ENCODE measurements around the gene LY6G6C. TPM values are rescaled to one million over a fixed set of nuclear protein-coding genes. Genes with fewer than 3 reads are reported as not detected.

Gene LY6G6C
- total RNA-seq, 4 donors from 2014 or later, result 80.0 to 376 (median 338) TPM

GRCh38 chr6:31737991-31738979, 16.7 kb upstream of the LY6G6C start:
- 14% methylated on average over 6 of the region's 6 CpGs for WGBS
- Histone ChIP-seq H3K27ac (peak overlapping the region; percentile 89), H3K27me3 (no peaks in the 10 kb centered on the region), H3K9me3 (no peaks in the 10 kb centered on the region), H3K36me3 (peaks cover 17% of the 10 kb centered on the region), H3K4me3 (peak overlapping the region; percentile 14), H3K4me1 (peaks cover 62% of the 10 kb centered on the region)
- DNase-seq (ENCODE audit: low spot score in 2 of 2), result no peak
- TF ChIP-seq POLR2AphosphoS5 (IDR thresholded peaks at IDR 0.05) (no peak), CTCF (IDR thresholded peaks at IDR 0.05) (no peak), EP300 (IDR thresholded peaks at IDR 0.05) (no peak), POLR2A (IDR thresholded peaks at IDR 0.05) (peak in 1 of 2 donors; percentile 36)

- H3K4me3 ChIP-seq, result no peak overlapping the region
- H3K27me3 ChIP-seq, result no peaks in the 10 kb centered on the region
- no peaks in the 10 kb centered on the region for H3K9me3 ChIP-seq
- H3K27ac ChIP-seq, result peak overlapping the region; percentile 89
- peaks cover 22% of the 10 kb centered on the region for H3K36me3 ChIP-seq
- WGBS, result 60% methylated on average over 7 of the region's 7 CpGs
- peaks cover 69% of the 10 kb centered on the region for H3K4me1 ChIP-seq
- TF ChIP-seq EP300 (IDR thresholded peaks at IDR 0.05) (no peak), POLR2AphosphoS5 (IDR thresholded peaks at IDR 0.05) (no peak), CTCF (IDR thresholded peaks at IDR 0.05) (no peak)
- DNase-seq (ENCODE audit: low spot score in 2 of 2), result no peak
Measured at GRCh38 chr6:31737315-31737990, 15.9 kb upstream of the LY6G6C start.

- H3K27ac ChIP-seq, result peak overlapping the region; percentile 89
- WGBS, result 35% methylated on average over 10 of the region's 10 CpGs
- H3K4me3 ChIP-seq, result peak overlapping the region; percentile 75
- H3K27me3 ChIP-seq, result no peaks in the 10 kb centered on the region
- no peak for DNase-seq (ENCODE audit: low spot score in 2 of 2)
- no peaks in the 10 kb centered on the region for H3K9me3 ChIP-seq
- TF ChIP-seq CTCF (IDR thresholded peaks at IDR 0.05) (no peak), POLR2A (IDR thresholded peaks at IDR 0.05) (no peak), POLR2AphosphoS5 (IDR thresholded peaks at IDR 0.05) (no peak), EP300 (IDR thresholded peaks at IDR 0.05) (no peak)
- H3K4me1 ChIP-seq, result peaks cover 71% of the 10 kb centered on the region
- H3K36me3 ChIP-seq, result peaks cover 24% of the 10 kb centered on the region
Measured at GRCh38 chr6:31736768-31737314, 15.3 kb upstream of the LY6G6C start.

GRCh38 chr6:31736021-31736767, 14.6 kb upstream of the LY6G6C start, which contains the start of gene CLIC1:
TSS of gene CLIC1 (minus strand) at chr6:31736530. CDS start at chr6:31736300, 230 bp downstream.
- no peak for TF ChIP-seq CTCF (IDR thresholded peaks at IDR 0.05)
- peak; percentile 11 to 79 (median 69) for TF ChIP-seq POLR2AphosphoS5 (IDR thresholded peaks at IDR 0.05)
- TF ChIP-seq EP300 (IDR thresholded peaks at IDR 0.05), result no peak
- peak; percentile 88 to 89 for TF ChIP-seq POLR2A (IDR thresholded peaks at IDR 0.05)
- WGBS, result 0% methylated on average over 13 of the region's 24 CpGs
- no peaks in the 10 kb centered on the region for H3K27me3 ChIP-seq
- H3K9me3 ChIP-seq, result no peaks in the 10 kb centered on the region
- H3K4me1 ChIP-seq, result peaks cover 74% of the 10 kb centered on the region
- peaks cover 31% of the 10 kb centered on the region for H3K36me3 ChIP-seq
- peak; percentile 95 for DNase-seq (ENCODE audit: low spot score in 2 of 2)
- H3K4me3 ChIP-seq, result peak within 1 kb of the TSS; percentile 75
- H3K27ac ChIP-seq, result peak within 1 kb of the TSS; percentile 89
